Measurements from ENCODE around the gene EFCAB6.

Gene EFCAB6

GRCh38 chr22:43707648-43708047, 104.5 kb downstream of the EFCAB6 start:
- TF ChIP-seq CTCF (IDR thresholded peaks at IDR 0.05; ENCODE audit: insufficient read depth, missing control alignments), result no peak
- no peak for FAIRE-seq

GRCh38 chr22:43706571-43707328, 105.4 kb downstream of the EFCAB6 start:
- DNase-seq (ENCODE audit: insufficient read length, low spot score), result no peak
- TF ChIP-seq CTCF (IDR thresholded peaks at IDR 0.05; ENCODE audit: insufficient read depth, missing control alignments), result no peak
- no peak for FAIRE-seq

More at GRCh38 chr22:43707648-43708047, 104.5 kb downstream of the EFCAB6 start:
- DNase-seq (ENCODE audit: insufficient read length, low spot score), result no peak

- no peak for TF ChIP-seq CTCF (IDR thresholded peaks at IDR 0.05; ENCODE audit: insufficient read depth, missing control alignments)
- DNase-seq (ENCODE audit: insufficient read length, low spot score), result no peak
- FAIRE-seq, result no peak
Observed at GRCh38 chr22:43706151-43706550, 106.0 kb downstream of the EFCAB6 start.

- DNase-seq (ENCODE audit: insufficient read length, low spot score), result no peak
- no peak for TF ChIP-seq CTCF (IDR thresholded peaks at IDR 0.05; ENCODE audit: insufficient read depth, missing control alignments)
- no peak for FAIRE-seq
Observed at GRCh38 chr22:43704051-43704450, 108.1 kb downstream of the EFCAB6 start.

- no peak for TF ChIP-seq CTCF (IDR thresholded peaks at IDR 0.05; ENCODE audit: insufficient read depth, missing control alignments)
- DNase-seq (ENCODE audit: insufficient read length, low spot score), result no peak
Observed at GRCh38 chr22:43698403-43698802, 113.7 kb downstream of the EFCAB6 start.

GRCh38 chr22:43697894-43698293, 114.2 kb downstream of the EFCAB6 start:
- no peak for DNase-seq (ENCODE audit: insufficient read length, low spot score)
- FAIRE-seq, result no peak
- TF ChIP-seq CTCF (IDR thresholded peaks at IDR 0.05; ENCODE audit: insufficient read depth, missing control alignments), result no peak

More at GRCh38 chr22:43698403-43698802, 113.7 kb downstream of the EFCAB6 start:
- FAIRE-seq, result no peak

GRCh38 chr22:43693249-43693648, 118.9 kb downstream of the EFCAB6 start:
- no peak for DNase-seq (ENCODE audit: insufficient read length, low spot score)
- no peak for TF ChIP-seq CTCF (IDR thresholded peaks at IDR 0.05; ENCODE audit: insufficient read depth, missing control alignments)
- FAIRE-seq, result no peak
